Measurements from ENCODE around the gene CACNG7.

- TF ChIP-seq CTCF (IDR thresholded peaks at IDR 0.05) = no peak
- no peak for TF ChIP-seq POLR2A (IDR thresholded peaks at IDR 0.05)
These were observed 24.8 kb upstream of the CACNG7 start for GRCh38 chr19:53884256-53884655.

Data from testis (tissue), 2 donors.